GM18498 (cell line): ENCODE data around the gene EPAS1.
"Not testable (repeated sequence)": the region's sequence is repeated elsewhere in the genome, so short reads cannot be mapped to it uniquely, and the experiment has no call there.

Experiments used
- ATAC-seq: cut with Tn5 transposase; IDR thresholded peaks from one replicate; pipeline ENCODE4 v1.9.1; 2021; ENCODE audit warnings: mild to moderate bottlenecking, moderate library complexity; ENCODE audit not compliant: unreplicated experiment

EPAS1 gene

GRCh38 chr2:46394649-46395510 lies 97.7 kb downstream of the EPAS1 start:
- no peak for ATAC-seq

GRCh38 chr2:46395730-46396129 lies 98.5 kb downstream of the EPAS1 start:
- not testable (repeated sequence) for ATAC-seq

- no peak for ATAC-seq
Observed at GRCh38 chr2:46400016-46400415, 102.8 kb downstream of the EPAS1 start.

- ATAC-seq: no peak
Observed at GRCh38 chr2:46402874-46403273, 105.7 kb downstream of the EPAS1 start.

- ATAC-seq: no peak
Observed at GRCh38 chr2:46404181-46404759, 107.1 kb downstream of the EPAS1 start.

GRCh38 chr2:46407852-46408455 lies 110.7 kb downstream of the EPAS1 start:
- no peak for ATAC-seq

GRCh38 chr2:46409756-46410155 lies 112.5 kb downstream of the EPAS1 start:
- no peak for ATAC-seq

GRCh38 chr2:46410273-46411244 lies 113.4 kb downstream of the EPAS1 start:
- no peak for ATAC-seq

GRCh38 chr2:46411245-46411641 lies 114.0 kb downstream of the EPAS1 start:
- ATAC-seq: no peak

- ATAC-seq: no peak
Observed at GRCh38 chr2:46411985-46412384, 114.8 kb downstream of the EPAS1 start.

GRCh38 chr2:46413111-46413510 lies 115.9 kb downstream of the EPAS1 start:
- no peak for ATAC-seq

GRCh38 chr2:46413631-46414030 lies 116.4 kb downstream of the EPAS1 start:
- no peak for ATAC-seq

- ATAC-seq: no peak
Observed at GRCh38 chr2:46414701-46415100, 117.5 kb downstream of the EPAS1 start.

GRCh38 chr2:46416280-46416679 lies 119.1 kb downstream of the EPAS1 start:
- ATAC-seq: no peak

GRCh38 chr2:46416739-46417403 lies 119.7 kb downstream of the EPAS1 start:
- no peak for ATAC-seq

- no peak for ATAC-seq
Observed at GRCh38 chr2:46420945-46421344, 123.7 kb downstream of the EPAS1 start.

- ATAC-seq: no peak
Observed at GRCh38 chr2:46421361-46421760, 124.2 kb downstream of the EPAS1 start.

GRCh38 chr2:46422717-46423394 lies 125.6 kb downstream of the EPAS1 start:
- no peak for ATAC-seq

- no peak for ATAC-seq
Observed at GRCh38 chr2:46424937-46425336, 127.7 kb downstream of the EPAS1 start.

GRCh38 chr2:46428911-46429436 lies 131.8 kb downstream of the EPAS1 start:
- no peak for ATAC-seq
